Fibroblast of skin of abdomen (primary cell): ENCODE measurements around the gene PPP1R15A.
"Not testable (repeated sequence)": the region's sequence is repeated elsewhere in the genome, so short reads cannot be mapped to it uniquely, and the experiment has no call there.

ENCODE experiments used
- DNase-seq: peaks from one replicate; pipeline ENCODE4 v3.0.0-alpha.2; 2013

PPP1R15A gene

GRCh38 chr19:48881741-48882657, 9.8 kb downstream of the PPP1R15A start:
- no peak for DNase-seq

- no peak for DNase-seq
Observed at GRCh38 chr19:48883726-48884125, 11.5 kb downstream of the PPP1R15A start.

- DNase-seq, result no peak
Observed at GRCh38 chr19:48887861-48888612, 15.8 kb downstream of the PPP1R15A start.

- not testable (repeated sequence) for DNase-seq
Observed at GRCh38 chr19:48889496-48889895, 17.3 kb downstream of the PPP1R15A start.

- DNase-seq, result no peak
Observed at GRCh38 chr19:48890551-48890950, 18.3 kb downstream of the PPP1R15A start.

GRCh38 chr19:48895226-48895625, 23.0 kb downstream of the PPP1R15A start:
- DNase-seq, result no peak

GRCh38 chr19:48896191-48896720, 24.0 kb downstream of the PPP1R15A start:
- DNase-seq, result peak; percentile 51

GRCh38 chr19:48897181-48897580, 25.0 kb downstream of the PPP1R15A start:
- DNase-seq, result no peak

GRCh38 chr19:48899386-48899749, 27.1 kb downstream of the PPP1R15A start:
- DNase-seq, result not testable (repeated sequence)

- DNase-seq, result peak; percentile 99
Observed at GRCh38 chr19:48899781-48900476, 27.7 kb downstream of the PPP1R15A start, which contains the start of gene NUCB1. NUCB1 (plus strand) TSS chr19:48900312; CDS start chr19:48900797, 485 bp downstream.

GRCh38 chr19:48900477-48901406, 28.5 kb downstream of the PPP1R15A start:
- no peak for DNase-seq

GRCh38 chr19:48902291-48902690, 30.1 kb downstream of the PPP1R15A start:
- not testable (repeated sequence) for DNase-seq

- DNase-seq, result not testable (repeated sequence)
Observed at GRCh38 chr19:48903788-48904187, 31.6 kb downstream of the PPP1R15A start.

GRCh38 chr19:48905664-48906063, 33.4 kb downstream of the PPP1R15A start:
- no peak for DNase-seq

GRCh38 chr19:48906324-48906723, 34.1 kb downstream of the PPP1R15A start:
- no peak for DNase-seq

GRCh38 chr19:48907671-48908070, 35.5 kb downstream of the PPP1R15A start:
- DNase-seq, result no peak

GRCh38 chr19:48909424-48910077, 37.3 kb downstream of the PPP1R15A start:
- not testable (repeated sequence) for DNase-seq

GRCh38 chr19:48910803-48911202, 38.6 kb downstream of the PPP1R15A start:
- no peak for DNase-seq

- no peak for DNase-seq
Observed at GRCh38 chr19:48913114-48913889, 41.1 kb downstream of the PPP1R15A start.

- no peak for DNase-seq
Observed at GRCh38 chr19:48914181-48914580, 42.0 kb downstream of the PPP1R15A start.
